ENCODE measurements around the gene CHSY3.
"Not testable (repeated sequence)": the region's sequence is repeated elsewhere in the genome, so short reads cannot be mapped to it uniquely, and the experiment has no call there.

The CHSY3 gene

GRCh38 chr5:130155345-130156011 is 251.2 kb downstream of the CHSY3 start:
- peak in 3 of 58 donors; percentile 13 to 48 (median 17) for DNase-seq

GRCh38 chr5:130158036-130158435 is 253.8 kb downstream of the CHSY3 start:
- DNase-seq = no peak

- peak in 1 of 58 donors; percentile 19 for DNase-seq
These were observed 255.7 kb downstream of the CHSY3 start for GRCh38 chr5:130159968-130160367.

GRCh38 chr5:130164966-130165365 is 260.7 kb downstream of the CHSY3 start:
- no peak for DNase-seq

- no peak for DNase-seq
These were observed 262.7 kb downstream of the CHSY3 start for GRCh38 chr5:130166839-130167490.

GRCh38 chr5:130168211-130168610 is 263.9 kb downstream of the CHSY3 start:
- peak in 2 of 58 donors; percentile 5 to 8 for DNase-seq

- no peak for DNase-seq
These were observed 267.4 kb downstream of the CHSY3 start for GRCh38 chr5:130171699-130172098.

GRCh38 chr5:130183115-130183514 is 278.9 kb downstream of the CHSY3 start:
- DNase-seq = no peak

GRCh38 chr5:130189961-130190360 is 285.7 kb downstream of the CHSY3 start:
- peak in 12 of 58 donors; percentile 1 to 14 (median 4) for DNase-seq

- DNase-seq = no peak
These were observed 294.7 kb downstream of the CHSY3 start for GRCh38 chr5:130198927-130199326.

GRCh38 chr5:130206686-130207085 is 302.4 kb downstream of the CHSY3 start:
- no peak for DNase-seq

- no peak for DNase-seq
These were observed 309.3 kb downstream of the CHSY3 start for GRCh38 chr5:130213607-130214006.

- DNase-seq = no peak
These were observed 312.0 kb downstream of the CHSY3 start for GRCh38 chr5:130216286-130216685.

GRCh38 chr5:130222573-130222972 is 318.3 kb downstream of the CHSY3 start:
- DNase-seq = peak in 2 of 58 donors; percentile 7 to 8

- DNase-seq = not testable (repeated sequence)
These were observed 322.3 kb downstream of the CHSY3 start for GRCh38 chr5:130226556-130226955.

GRCh38 chr5:130227699-130228098 is 323.4 kb downstream of the CHSY3 start:
- DNase-seq = no peak

- DNase-seq = no peak
These were observed 327.5 kb downstream of the CHSY3 start for GRCh38 chr5:130231786-130232185.

- no peak for DNase-seq
These were observed 330.6 kb downstream of the CHSY3 start for GRCh38 chr5:130234816-130235215.
